ENCODE measurements around the gene ETS1.

Gene ETS1

DNA sequence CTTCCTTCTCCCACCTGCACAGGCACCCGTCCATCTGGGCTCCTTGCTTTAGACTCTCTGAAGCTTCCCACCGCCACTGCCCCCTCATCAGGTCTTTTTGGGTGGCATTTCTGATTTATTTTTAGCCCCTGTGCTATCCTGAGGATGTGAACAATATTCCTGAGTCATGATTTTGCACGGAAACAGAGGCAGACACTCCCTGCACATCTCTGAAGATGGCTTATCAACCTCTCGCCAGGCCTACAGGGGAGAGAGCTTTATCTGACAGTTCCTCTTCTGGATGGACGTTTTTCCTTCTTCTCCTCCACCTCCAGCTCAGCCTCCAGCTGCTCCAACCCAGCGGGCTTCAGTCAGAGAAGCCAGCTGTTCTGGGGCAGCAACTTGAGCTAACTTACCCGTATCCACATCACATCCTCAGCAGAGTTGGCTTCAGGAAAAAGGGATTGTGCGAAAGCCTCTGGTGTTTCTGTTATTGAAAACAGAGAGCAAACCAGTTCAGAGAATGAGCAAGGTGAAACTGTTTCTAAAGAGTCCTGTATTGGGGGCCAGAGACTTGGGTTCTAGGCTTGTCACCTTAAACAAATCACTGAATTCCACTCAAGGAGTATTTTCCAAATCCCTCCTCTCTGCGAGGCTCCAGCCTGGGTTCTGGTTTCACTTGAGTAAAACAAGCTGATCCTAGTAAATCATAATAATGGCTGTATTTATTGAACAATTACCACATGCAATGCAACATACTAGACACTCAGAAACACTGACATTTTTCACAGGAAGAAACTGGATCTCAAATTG lies 33.1 kb upstream of the ETS1 start:
- in situ Hi-C loops (cut with HindIII; ENCODE audit: low sequenced_read_pairs), result loop anchor here (5.0 to 25.0 kb wide), 2 partner anchors 108 to 217 kb away; no protein-coding TSS in a partner anchor

DNA sequence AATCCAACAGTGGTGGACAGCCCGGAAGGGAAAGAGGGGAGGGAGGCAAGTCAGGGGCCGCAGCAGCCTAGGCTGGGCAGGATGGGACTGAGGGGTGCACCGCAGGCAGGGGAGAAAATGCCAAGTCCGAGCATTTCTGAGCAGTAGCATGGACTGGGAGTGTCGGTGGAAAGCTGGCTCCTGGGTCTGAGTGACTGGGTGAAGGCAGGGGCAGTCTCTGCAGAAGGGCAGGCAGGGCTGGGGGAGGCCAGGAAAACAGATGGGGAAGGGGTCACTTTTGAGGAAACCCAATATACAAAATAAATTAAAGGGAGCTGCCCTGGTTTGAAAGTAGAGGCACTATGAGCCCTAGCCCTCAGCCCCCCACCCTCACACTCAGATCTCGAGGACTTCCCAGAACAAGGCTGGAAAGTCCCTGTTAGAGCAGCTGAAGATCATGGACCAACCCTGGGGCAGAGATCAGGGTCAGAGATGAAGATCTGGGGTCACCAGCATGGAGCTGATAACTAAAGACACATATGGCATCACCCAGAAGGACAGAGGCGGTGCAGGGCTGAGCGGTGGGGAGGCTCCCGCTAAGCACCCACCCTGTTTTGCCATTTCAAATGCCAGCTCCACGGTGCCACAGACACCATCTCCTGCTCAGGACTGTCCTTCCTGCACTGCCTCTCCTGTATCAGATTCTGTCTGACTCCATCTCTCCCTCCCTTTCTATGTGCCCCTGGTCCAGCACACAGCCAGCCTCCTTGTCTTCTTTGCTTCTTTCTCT lies 32.4 kb upstream of the ETS1 start:
- in situ Hi-C loops (cut with HindIII; ENCODE audit: low sequenced_read_pairs), result loop anchor here (5.0 to 25.0 kb wide), 2 partner anchors 107 to 218 kb away; no protein-coding TSS in a partner anchor

DNA sequence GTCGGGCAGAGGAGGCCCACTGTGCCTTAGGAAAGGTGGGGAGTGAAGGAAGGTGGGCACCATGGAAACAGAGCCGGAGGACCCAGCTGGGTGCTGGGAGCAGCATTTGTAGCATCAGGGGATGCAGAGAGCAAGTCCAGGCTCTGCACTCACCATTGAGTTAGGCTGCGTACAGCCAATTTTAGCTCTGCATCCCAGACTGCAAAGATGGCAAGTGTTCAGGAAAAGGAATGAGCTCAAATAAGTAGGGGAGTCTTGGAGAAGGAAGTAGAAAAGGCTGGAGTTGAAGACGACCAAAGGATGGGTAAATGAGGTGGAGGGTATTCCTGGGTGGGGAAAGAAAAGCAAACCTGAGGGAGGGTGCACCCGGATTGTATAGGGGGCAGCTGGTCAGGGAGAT lies 31.6 kb upstream of the ETS1 start:
- in situ Hi-C loops (cut with HindIII; ENCODE audit: low sequenced_read_pairs), result loop anchor here (25.0 kb wide), 1 partner anchor 107 kb away; no protein-coding TSS in a partner anchor

DNA sequence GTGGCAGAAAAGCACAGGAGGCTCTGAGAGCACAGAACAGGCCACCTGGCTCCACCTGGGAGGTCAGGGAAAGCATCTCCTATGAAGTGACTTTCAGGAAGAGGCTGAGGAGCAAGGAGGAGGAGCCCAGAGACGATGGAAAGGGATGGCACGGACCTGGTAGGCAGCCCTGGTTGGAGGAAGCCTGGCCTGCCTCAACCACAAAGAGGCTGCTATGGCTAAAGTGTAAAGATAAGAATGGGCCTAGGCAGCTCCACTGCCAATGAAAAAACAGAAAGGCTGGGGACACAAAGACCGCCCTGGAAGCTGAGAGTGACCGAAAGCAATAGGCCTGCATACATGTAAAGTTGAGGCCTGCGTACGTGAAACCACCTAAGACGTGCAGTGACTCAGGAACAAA lies 31.2 kb upstream of the ETS1 start:
- in situ Hi-C loops (cut with HindIII; ENCODE audit: low sequenced_read_pairs), result loop anchor here (25.0 kb wide), 1 partner anchor 106 kb away; no protein-coding TSS in a partner anchor

DNA sequence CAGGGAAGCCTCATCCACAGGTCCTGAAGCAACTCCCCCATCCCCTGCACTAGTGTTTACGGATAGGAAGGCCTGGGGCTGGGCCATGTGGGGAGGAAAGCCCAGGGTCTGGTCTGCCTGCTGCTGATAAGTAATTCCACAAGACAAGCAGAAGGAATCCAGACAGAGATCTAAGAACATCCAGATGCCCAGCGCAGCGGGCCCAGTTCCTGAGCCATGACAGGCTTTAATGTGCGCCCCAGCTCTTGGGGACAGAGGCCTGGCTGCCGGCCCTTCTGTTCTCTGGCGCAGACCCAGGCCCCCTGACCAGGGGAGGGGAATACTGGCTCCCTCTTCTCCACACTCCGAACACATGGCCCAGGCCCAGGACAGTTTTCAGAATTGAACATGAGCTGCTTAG lies 28.8 kb upstream of the ETS1 start:
- in situ Hi-C loops (cut with HindIII; ENCODE audit: low sequenced_read_pairs), result loop anchor here (25.0 kb wide), 1 partner anchor 104 kb away; no protein-coding TSS in a partner anchor

DNA sequence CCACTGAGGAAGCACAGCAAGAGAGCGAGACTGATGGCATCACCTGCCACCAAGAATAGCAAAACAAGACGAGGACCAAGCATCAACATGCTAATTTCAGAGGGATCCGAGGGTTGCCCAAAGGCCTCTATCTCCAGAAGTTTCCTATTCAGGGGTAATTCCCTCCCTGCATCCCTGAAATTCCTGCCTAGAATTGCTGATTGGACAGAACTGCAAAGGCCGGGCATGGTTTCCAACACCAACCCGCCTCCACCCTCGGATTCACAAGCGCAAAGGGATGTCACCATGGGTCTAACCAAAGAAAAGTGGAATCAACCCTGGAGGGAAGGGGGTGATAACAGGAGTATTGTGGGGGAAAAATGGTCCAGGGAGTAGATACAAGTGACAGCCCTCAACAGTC lies 28.3 kb upstream of the ETS1 start:
- in situ Hi-C loops (cut with HindIII; ENCODE audit: low sequenced_read_pairs), result loop anchor here (25.0 kb wide), 1 partner anchor 103 kb away; no protein-coding TSS in a partner anchor

DNA sequence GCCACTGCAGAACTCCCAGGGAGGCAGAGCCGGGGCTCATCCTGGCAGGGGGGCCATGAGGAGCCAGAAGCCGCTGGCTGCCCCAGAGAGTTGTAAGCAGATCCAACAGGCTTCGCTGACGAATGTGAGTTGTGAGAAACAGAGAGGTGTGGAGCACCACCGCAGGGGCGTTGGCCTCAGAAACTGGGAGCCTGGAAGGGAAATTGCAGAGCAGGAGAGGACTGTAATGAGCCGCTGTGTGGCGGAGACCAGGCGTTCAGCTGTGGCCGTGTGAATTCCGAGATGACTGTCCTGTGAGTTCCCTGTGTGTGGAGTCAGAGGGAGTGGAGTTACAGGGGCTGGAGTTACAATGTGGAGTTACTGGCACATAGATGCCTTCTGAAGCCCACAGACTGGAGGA lies 27.7 kb upstream of the ETS1 start:
- in situ Hi-C loops (cut with HindIII; ENCODE audit: low sequenced_read_pairs), result loop anchor here (25.0 kb wide), 1 partner anchor 103 kb away; no protein-coding TSS in a partner anchor

DNA sequence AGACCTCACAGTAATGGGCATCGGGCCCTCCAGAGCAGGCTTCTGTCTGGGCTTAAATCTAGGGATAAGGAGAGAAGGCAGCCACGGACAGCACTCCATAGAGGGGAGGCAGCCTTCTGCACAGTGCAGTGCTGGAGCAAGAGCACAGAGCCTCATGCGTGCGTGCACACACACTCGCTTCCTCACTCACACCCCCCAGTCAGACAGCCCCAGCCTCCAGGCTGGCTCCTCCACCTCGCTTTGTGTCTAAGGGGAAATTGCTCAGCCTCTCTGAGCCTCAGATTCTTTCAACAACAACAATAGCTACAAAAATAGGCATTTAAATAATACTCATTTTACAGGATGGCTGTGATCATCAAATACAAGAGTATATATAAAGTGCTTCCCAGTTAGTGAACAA lies 26.7 kb upstream of the ETS1 start:
- in situ Hi-C loops (cut with HindIII; ENCODE audit: low sequenced_read_pairs), result loop anchor here (25.0 kb wide), 1 partner anchor 102 kb away; no protein-coding TSS in a partner anchor

DNA sequence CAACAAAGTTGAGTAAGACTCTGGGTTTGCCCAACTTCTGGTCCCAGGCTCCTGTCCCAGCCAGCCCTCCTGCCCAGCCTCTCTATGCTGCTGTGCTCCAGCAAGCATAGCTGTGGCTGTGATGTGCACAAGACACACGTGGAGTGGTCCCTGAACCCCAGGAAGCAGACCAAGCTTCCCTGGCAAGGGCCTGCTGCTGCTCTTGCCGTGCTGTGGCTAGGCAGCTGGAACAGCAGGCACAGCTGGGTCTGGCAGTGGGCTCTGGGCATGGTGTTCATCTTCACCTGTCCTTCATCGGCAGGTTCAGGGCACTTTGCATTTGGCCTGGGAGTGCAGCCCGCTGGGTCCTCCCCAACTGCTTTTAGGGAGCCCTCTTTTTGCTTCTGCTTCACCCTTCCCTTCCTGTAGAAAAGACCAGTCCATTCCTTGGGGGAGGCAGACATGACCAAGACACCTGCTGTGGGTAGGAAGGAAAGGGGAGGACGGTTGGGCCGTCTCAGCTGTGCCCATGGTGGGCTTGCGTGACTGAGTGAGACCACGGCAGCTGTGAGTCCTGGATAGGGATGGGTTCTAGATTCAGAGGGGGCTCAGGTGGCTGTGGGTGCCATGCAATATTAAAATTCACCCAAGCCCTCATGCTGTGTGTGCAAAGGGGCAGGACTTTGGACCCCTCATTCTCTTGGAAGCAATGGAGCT lies 26.1 kb upstream of the ETS1 start:
- in situ Hi-C loops (cut with HindIII; ENCODE audit: low sequenced_read_pairs), result loop anchor here (25.0 kb wide), 1 partner anchor 101 kb away; no protein-coding TSS in a partner anchor

DNA sequence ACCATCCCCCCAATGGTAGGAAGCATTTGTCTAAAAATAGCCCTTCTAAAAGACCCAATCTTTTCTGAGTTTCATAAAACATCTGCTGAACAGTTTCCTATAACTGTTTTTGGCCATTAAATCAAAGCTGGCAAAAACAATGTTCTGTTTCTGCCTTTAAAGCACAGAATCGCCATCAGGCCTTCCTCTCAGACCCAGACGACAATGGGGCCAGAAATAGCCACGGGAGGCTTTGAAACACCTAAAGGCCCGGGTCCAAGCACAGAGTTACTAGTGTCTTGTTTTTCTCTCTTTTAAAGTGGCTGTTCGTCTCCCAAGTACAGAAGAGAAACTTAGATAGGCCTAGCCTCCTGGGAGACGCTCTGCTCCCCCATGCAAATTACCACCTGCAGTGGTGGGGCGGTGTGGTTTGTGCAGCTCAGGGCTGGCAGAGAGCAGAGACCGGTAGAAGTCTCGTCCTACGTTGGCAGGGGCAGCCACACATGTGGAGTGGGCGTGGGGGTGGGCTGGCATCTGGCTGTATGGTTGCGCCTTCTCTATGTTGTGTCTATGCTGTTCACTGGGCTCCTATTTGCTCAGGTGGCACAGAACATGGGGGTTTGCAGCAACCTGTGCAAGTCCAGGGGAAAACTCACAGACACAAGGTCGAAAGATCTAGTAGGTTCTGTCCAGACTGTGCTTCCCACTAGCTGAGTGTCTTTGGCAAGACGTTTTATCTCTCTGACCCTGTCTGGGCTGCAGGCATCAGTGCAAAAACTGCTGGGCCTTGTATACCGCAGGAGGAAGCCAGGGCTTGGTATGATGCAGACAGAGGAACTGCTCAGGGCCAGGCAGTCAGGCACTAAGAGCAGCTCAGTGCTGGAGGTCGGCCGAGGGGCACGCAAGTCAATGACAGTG lies 23.6 kb upstream of the ETS1 start:
- in situ Hi-C loops (cut with HindIII; ENCODE audit: low sequenced_read_pairs), result loop anchor here (25.0 kb wide), 1 partner anchor 99 kb away; no protein-coding TSS in a partner anchor

DNA sequence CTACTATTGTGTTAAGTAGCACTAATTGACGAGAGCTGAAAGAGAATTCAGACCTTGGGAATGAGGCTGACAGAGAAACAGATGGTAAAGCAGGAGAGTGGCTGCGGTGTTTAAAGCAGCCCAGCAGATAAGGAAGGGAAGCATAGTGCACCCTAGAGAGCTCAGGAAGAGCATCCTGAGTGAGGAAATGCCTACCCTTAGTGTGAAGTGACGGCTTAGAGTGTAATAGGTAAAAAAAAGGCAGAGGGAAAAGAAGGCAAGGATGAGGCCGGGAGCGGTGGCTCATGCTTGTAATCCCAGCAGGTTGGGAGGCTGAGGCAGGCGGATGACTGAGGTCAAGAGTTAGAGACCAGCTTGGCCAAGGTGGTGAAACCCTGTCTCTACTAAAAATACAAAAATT lies 22.4 kb upstream of the ETS1 start:
- in situ Hi-C loops (cut with HindIII; ENCODE audit: low sequenced_read_pairs), result loop anchor here (25.0 kb wide), 1 partner anchor 97 kb away; no protein-coding TSS in a partner anchor

DNA sequence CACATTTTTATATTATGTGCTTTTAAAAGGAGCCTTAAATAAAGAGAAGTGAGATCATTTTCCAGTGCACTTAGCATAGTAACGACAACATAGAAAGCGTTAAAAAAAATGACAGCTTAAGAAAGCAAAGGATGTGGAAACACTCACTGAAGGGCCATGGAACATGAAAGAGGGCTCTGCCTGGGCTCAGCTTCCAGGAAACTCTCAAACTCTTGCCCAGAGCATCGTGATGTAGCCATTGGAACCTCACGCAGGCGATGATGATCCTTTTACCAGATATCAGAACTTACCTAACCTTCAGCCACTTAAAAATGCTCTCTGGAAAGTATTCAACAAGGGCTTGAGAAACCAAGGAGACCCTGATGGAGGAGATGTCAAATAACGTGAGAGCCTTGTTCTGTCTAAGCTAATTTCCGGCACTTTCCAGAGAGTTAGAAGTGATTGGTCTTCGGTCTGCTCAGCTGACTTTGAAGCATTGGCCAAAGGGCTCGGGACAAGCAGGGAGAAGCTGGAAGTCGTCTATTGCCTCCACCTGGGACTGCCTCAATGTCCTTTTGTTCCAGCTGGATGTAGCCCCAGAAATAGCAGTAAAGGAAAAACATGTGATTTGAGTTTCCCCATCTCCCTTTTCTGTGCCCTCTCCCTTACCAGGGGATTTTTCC lies 21.5 kb upstream of the ETS1 start:
- in situ Hi-C loops (cut with HindIII; ENCODE audit: low sequenced_read_pairs), result loop anchor here (25.0 kb wide), 1 partner anchor 97 kb away; no protein-coding TSS in a partner anchor

DNA sequence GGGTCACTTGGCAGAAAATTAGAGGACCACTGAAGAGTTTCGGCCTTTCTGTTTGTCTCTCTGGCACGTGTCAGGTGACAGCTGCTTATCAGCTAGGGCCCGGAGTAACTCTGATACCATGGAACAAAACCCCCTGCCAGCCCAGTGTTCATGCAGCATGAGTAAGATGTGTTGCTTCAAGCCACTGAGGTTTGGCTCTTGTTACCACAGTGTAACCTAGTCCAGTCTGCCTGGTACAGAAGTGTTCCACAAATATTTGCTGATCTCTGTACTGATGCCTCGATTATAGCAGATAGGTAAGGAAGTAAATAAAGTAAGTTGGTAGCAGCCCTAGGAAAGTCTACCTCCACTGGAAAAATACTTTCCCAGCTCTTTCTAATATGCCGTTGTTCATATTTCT lies 20.5 kb upstream of the ETS1 start:
- in situ Hi-C loops (cut with HindIII; ENCODE audit: low sequenced_read_pairs), result loop anchor here (25.0 kb wide), 1 partner anchor 96 kb away; no protein-coding TSS in a partner anchor

DNA sequence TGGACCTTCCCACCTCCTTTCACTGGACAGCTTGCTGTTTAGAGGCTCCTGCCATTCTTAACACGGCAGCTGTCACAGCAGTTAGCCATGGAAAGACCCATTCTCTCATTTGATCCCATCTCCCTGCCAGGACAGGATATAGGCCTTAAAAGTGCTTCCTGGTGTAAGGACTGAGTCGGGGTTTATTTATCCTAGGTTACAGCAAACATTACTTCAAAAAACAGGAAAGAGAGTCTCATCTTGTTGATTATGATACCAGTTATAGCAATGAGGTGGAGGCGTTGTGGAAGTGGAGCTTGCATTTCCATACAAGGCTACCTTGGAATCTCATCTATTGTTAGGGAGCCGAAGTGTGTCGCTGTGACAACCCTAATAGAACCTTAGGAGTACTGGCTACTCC lies 17.4 kb upstream of the ETS1 start:
- in situ Hi-C loops (cut with HindIII; ENCODE audit: low sequenced_read_pairs), result loop anchor here (25.0 kb wide), 1 partner anchor 92 kb away; no protein-coding TSS in a partner anchor

DNA sequence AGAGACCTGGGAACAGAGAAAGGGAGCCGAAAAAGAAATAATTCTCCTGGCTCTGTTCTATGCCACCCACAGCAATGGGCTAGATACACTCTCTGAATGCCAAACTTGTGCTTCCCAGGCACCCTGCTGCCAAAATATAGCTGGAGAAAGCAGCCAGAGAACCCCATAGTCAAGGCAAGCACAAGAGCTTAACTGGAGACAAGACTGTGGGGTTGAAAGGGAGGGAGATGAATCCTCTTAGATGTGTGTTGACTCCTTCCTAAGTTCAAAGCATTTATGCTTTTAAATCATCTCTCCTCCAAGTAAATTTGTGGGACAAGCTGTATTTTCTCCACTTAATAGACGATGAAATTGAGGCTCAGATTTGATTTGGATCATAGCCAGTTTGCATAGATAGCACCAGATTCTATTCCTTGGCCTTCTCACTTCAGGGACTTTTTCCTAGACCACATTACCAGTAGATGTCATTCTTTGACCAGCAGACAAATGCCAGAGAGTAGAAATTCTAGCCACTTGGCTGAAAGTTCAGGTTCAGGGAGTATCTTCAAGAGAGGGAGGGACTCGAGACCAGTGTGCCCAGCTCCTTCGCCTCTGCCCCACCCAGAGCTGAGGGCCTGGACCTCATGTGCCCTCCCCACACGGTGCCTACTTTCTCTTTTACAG lies 16.5 kb upstream of the ETS1 start:
- in situ Hi-C loops (cut with HindIII; ENCODE audit: low sequenced_read_pairs), result loop anchor here (25.0 kb wide), 1 partner anchor 92 kb away; no protein-coding TSS in a partner anchor

DNA sequence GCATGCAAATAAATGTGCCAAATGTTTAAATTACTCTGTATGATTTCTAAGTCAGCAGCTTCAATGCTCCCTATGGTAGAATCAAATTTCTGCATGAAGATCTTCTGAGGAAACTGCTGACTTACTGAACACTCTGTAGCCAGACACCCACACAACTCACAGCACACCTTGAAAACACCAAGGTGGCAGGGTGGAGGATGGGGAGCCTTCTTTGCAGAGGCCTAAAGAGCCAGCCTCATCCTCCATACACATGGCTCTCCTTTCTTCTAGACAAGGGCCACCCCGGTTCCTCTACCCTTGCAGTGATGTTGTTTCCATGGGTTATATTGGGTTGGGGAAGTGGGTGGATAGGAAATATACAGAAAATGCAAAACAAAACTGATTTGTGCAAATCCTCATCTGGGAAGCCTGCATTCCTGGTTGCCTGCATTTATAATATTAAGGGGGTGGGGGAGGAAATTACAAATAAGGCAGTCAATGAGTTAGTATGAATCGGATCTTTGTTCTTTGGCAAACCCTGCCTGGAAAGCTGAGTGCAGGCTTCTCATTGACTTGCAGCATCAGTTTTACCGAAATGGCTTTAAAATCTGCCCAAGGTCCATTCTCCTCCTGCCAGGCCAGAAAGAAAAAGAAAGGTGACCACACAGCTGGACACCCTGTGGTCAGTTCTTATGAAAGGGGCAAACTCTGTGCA lies 15.8 kb upstream of the ETS1 start:
- in situ Hi-C loops (cut with HindIII; ENCODE audit: low sequenced_read_pairs), result loop anchor here (25.0 kb wide), 1 partner anchor 91 kb away; no protein-coding TSS in a partner anchor

DNA sequence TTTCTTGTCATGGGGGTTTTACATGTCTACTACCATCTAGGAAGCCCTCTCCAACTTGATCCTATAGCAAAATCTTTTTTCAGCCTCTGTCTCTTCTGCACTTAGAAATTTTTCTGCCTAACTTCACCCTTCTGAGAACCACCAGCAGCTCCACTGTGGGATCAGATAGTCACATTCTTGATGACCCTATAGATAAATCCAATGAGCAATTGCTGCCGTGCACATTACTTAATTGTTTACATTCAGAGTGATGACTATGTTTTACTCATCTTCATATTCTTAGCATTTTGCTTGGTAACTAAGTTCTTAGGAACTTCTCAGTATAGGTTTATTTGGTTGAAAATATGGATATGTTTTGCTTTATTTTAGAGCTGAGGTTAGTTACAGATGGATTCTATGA lies 12.4 kb upstream of the ETS1 start:
- in situ Hi-C loops (cut with HindIII; ENCODE audit: low sequenced_read_pairs), result loop anchor here (25.0 kb wide), 1 partner anchor 87 kb away; no protein-coding TSS in a partner anchor
